ENCODE measurements around the gene ZGLP1. TPM values are rescaled to one million over a fixed set of nuclear protein-coding genes. Genes with fewer than 3 reads are reported as not detected.

The ZGLP1 gene
- not detected for total RNA-seq

GRCh38 chr19:10309423-10309822, at the start of gene ZGLP1:
Gene ZGLP1 (minus strand): TSS chr19:10309815.
- no peaks in the 10 kb centered on the region for H3K27me3 ChIP-seq
- no peak within 1 kb of the TSS for H3K4me3 ChIP-seq
- no peak for DNase-seq (ENCODE audit: low spot score in 2 of 2)
- H3K36me3 ChIP-seq, result peaks cover 0 to 8% of the 10 kb centered on the region in 2 donors
- intact Hi-C loops (cut with DNase I), result no loop called here
- no peak within 1 kb of the TSS for H3K27ac ChIP-seq
- H3K9me3 ChIP-seq, result no peaks in the 10 kb centered on the region
- H3K4me1 ChIP-seq, result no peaks in the 10 kb centered on the region
- TF ChIP-seq, protein P1, sequence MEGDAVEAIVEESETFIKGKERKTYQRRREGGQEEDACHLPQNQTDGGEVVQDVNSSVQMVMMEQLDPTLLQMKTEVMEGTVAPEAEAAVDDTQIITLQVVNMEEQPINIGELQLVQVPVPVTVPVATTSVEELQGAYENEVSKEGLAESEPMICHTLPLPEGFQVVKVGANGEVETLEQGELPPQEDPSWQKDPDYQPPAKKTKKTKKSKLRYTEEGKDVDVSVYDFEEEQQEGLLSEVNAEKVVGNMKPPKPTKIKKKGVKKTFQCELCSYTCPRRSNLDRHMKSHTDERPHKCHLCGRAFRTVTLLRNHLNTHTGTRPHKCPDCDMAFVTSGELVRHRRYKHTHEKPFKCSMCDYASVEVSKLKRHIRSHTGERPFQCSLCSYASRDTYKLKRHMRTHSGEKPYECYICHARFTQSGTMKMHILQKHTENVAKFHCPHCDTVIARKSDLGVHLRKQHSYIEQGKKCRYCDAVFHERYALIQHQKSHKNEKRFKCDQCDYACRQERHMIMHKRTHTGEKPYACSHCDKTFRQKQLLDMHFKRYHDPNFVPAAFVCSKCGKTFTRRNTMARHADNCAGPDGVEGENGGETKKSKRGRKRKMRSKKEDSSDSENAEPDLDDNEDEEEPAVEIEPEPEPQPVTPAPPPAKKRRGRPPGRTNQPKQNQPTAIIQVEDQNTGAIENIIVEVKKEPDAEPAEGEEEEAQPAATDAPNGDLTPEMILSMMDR (IDR thresholded peaks at IDR 0.05), result no peak

DNA sequence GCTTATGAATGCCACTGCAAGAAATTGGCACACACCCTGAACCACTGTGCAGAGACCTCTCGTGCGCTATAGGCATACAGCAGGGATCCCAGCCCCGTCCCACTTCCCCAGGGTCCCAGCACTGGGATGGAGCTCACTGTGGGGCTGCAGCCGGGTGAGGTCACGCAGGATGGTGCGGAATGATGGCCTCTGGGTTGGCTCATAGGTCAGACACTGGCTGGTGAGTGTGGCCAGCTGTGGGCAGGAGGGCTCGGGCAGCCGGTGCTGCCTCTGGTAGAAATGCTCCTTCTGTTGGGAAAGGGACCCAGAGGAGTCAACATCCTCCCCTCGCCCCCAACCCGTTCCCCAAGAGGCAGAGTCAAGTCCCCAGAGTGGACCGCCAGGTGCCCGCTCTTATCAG, 46.8 kb upstream of the ZGLP1 start:
- no peak overlapping the region for H3K27ac ChIP-seq
- H3K9me3 ChIP-seq, result no peaks in the 10 kb centered on the region
- no peaks in the 10 kb centered on the region for H3K27me3 ChIP-seq
- H3K4me3 ChIP-seq, result no peak overlapping the region
- DNase-seq (ENCODE audit: low spot score in 2 of 2), result no peak
- TF ChIP-seq, protein P1 (IDR thresholded peaks at IDR 0.05), result no peak
- intact Hi-C loops (cut with DNase I), result no loop called here
- H3K36me3 ChIP-seq, result peaks cover 61 to 80% of the 10 kb centered on the region in 2 donors
- no peaks in the 10 kb centered on the region for H3K4me1 ChIP-seq

DNA sequence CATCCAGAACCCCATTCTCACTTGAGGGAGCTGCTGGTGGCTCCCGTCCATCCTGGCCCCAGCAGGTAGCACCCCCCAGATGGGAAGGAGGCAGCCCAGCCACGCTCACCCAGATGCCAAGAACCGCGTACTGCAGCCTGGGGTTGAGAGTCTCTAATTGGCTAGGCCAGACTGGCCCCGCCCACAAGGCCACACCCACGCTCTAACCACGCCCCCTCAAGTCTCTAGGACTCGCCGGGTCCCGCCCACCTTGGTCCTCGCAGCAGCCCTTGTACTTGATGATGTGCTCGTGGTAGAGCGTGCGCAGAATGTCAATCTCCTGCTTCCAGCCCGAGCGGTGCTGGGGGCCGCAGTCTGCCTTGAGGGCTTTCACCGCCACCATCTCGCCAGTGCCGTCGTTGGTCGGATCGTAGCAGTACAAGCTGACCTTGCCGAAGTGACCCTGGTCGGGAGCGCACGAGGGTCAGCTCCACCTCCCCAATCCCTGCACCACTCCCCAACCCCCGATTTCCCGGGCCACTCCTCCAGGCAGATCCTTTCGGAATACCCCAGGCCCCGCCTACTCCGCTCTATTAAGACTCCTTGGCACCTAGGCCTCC, 44.3 kb upstream of the ZGLP1 start:
- Histone ChIP-seq H3K4me3 (no peak overlapping the region), H3K27me3 (no peaks in the 10 kb centered on the region), H3K36me3 (peaks cover 44 to 63% of the 10 kb centered on the region in 2 donors), H3K4me1 (no peaks in the 10 kb centered on the region), H3K9me3 (no peaks in the 10 kb centered on the region), H3K27ac (no peak overlapping the region)
- intact Hi-C loops (cut with DNase I), result no loop called here
- TF ChIP-seq, protein P1 (IDR thresholded peaks at IDR 0.05), result no peak
- no peak for DNase-seq (ENCODE audit: low spot score in 2 of 2)

- Histone ChIP-seq H3K27me3 (no peaks in the 10 kb centered on the region), H3K27ac (no peak overlapping the region), H3K9me3 (no peaks in the 10 kb centered on the region), H3K36me3 (peaks cover 39 to 57% of the 10 kb centered on the region in 2 donors), H3K4me1 (no peaks in the 10 kb centered on the region), H3K4me3 (no peak overlapping the region)
- intact Hi-C loops (cut with DNase I), result no loop called here
- DNase-seq (ENCODE audit: low spot score in 2 of 2), result no peak
- TF ChIP-seq, protein P1 (IDR thresholded peaks at IDR 0.05), result no peak
These were observed 43.4 kb upstream of the ZGLP1 start for GRCh38 chr19:10352764-10353671.

DNA sequence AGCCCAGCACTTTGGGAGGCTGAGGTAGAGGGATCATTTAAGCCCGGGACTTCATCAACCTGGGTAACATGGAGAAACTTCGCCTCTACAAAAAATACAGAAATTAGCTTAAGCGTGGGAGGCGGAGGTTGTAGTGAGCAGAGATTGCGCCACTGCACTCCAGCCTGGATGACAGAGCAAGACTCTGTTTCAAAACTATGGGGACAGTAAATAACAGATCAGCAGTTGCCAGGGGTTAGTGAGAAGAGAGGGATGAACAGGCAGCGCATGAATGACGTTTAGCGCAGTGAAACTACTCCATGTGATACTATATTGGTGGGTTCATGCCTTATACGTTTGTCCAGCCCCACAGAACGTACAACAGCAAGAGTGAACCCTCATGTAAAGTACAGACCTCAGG, 36.9 kb upstream of the ZGLP1 start:
- TF ChIP-seq, protein P1 (IDR thresholded peaks at IDR 0.05), result no peak

More for the DNA sequence above, 36.9 kb upstream of the ZGLP1 start:
- intact Hi-C loops (cut with DNase I), result no loop called here
- no peak for DNase-seq (ENCODE audit: low spot score in 2 of 2)
- Histone ChIP-seq H3K9me3 (no peaks in the 10 kb centered on the region), H3K4me3 (no peak overlapping the region), H3K27ac (no peak overlapping the region), H3K4me1 (no peaks in the 10 kb centered on the region), H3K27me3 (no peaks in the 10 kb centered on the region), H3K36me3 (peaks cover 0 to 5% of the 10 kb centered on the region in 2 donors)
